ENCODE data around the gene LRRC32. TPM values are rescaled to one million over a fixed set of nuclear protein-coding genes. Genes with fewer than 3 reads are reported as not detected.

The LRRC32 gene
- total RNA-seq, 1 experiment from 2014 or later: 0.15 TPM

GRCh38 chr11:76704171-76704948 is 33.8 kb upstream of the LRRC32 start:
- CTCF ChIA-PET: no interaction called here
- no peaks in the 10 kb centered on the region for H3K36me3 ChIP-seq (ENCODE audit: control insufficient read depth, insufficient read depth, low read length)
- in situ Hi-C loops (cut with HindIII; ENCODE audit: low pct_unique_long_range_greater_than_20kb, low sequenced_read_pairs): no loop called here

DNA sequence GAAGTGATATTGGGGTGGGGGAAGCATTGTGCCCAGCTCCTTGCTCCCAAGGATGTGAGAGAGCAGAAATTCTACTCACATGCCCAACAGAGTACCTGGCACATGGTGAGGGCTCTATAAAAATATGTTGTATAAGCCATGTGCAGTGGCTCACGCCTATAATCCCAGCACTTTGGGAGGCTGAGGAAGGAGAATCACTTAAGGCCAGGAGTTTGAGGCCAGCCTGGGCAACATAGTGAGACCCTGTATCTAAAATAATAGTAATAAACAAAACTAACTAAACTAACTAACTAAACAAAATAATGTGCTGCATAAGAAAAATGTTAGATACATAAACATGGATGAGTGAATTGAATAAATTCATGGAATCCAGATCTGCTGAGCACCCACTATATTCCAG is 33.2 kb upstream of the LRRC32 start:
- in situ Hi-C loops (cut with HindIII; ENCODE audit: low pct_unique_long_range_greater_than_20kb, low sequenced_read_pairs): no loop called here
- ChIA-PET POLR2A (no interaction called here), CTCF (no interaction called here)
- Histone ChIP-seq H3K36me3 (ENCODE audit: control insufficient read depth, insufficient read depth, low read length) (no peaks in the 10 kb centered on the region), H3K9me3 (ENCODE audit: control insufficient read depth, insufficient read depth, low read depth, low read length) (no peaks in the 10 kb centered on the region), H3K27ac (ENCODE audit: low read length) (no peak overlapping the region), H3K27me3 (ENCODE audit: control insufficient read depth, insufficient read depth, low read length) (no peaks in the 10 kb centered on the region), H3K4me3 (ENCODE audit: low read depth in 2 of 2, low read length in 2 of 2) (no peak overlapping the region), H3K4me1 (ENCODE audit: control insufficient read depth, insufficient read depth, low read length) (no peaks in the 10 kb centered on the region)
- no TSS peak for BruUV-seq (replicated peaks)
- TF ChIP-seq TCF7L2 (IDR thresholded peaks at IDR 0.05; ENCODE audit: low read depth, low read length): no peak
- TF ChIP-seq SIN3A (IDR thresholded peaks at IDR 0.05; ENCODE audit: borderline replicate concordance, insufficient read depth, low read depth, low read length): no peak
- no peak for TF ChIP-seq POLR2AphosphoS5 (IDR thresholded peaks at IDR 0.05; ENCODE audit: low read depth, low read length)
- TF ChIP-seq CTCF (IDR thresholded peaks at IDR 0.05): no peak
- TF ChIP-seq, protein P1, sequence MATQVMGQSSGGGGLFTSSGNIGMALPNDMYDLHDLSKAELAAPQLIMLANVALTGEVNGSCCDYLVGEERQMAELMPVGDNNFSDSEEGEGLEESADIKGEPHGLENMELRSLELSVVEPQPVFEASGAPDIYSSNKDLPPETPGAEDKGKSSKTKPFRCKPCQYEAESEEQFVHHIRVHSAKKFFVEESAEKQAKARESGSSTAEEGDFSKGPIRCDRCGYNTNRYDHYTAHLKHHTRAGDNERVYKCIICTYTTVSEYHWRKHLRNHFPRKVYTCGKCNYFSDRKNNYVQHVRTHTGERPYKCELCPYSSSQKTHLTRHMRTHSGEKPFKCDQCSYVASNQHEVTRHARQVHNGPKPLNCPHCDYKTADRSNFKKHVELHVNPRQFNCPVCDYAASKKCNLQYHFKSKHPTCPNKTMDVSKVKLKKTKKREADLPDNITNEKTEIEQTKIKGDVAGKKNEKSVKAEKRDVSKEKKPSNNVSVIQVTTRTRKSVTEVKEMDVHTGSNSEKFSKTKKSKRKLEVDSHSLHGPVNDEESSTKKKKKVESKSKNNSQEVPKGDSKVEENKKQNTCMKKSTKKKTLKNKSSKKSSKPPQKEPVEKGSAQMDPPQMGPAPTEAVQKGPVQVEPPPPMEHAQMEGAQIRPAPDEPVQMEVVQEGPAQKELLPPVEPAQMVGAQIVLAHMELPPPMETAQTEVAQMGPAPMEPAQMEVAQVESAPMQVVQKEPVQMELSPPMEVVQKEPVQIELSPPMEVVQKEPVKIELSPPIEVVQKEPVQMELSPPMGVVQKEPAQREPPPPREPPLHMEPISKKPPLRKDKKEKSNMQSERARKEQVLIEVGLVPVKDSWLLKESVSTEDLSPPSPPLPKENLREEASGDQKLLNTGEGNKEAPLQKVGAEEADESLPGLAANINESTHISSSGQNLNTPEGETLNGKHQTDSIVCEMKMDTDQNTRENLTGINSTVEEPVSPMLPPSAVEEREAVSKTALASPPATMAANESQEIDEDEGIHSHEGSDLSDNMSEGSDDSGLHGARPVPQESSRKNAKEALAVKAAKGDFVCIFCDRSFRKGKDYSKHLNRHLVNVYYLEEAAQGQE (IDR thresholded peaks at IDR 0.05; ENCODE audit: insufficient read depth in 1 of 2, low read depth in 2 of 2, low read length in 1 of 2): no peak
- no peak for DNase-seq (ENCODE audit: low read depth, low spot score)
- intact Hi-C loops (cut with micrococcal nuclease; ENCODE audit: unreplicated experiment): no loop called here
- no peak for ATAC-seq

More at GRCh38 chr11:76704171-76704948, 33.8 kb upstream of the LRRC32 start:
- BruUV-seq (replicated peaks): no TSS peak
- H3K9me3 ChIP-seq (ENCODE audit: control insufficient read depth, insufficient read depth, low read depth, low read length): no peaks in the 10 kb centered on the region
- ATAC-seq (no peak), DNase-seq (ENCODE audit: low read depth, low spot score) (no peak)
- POLR2A ChIA-PET: no interaction called here
- no peak overlapping the region for H3K27ac ChIP-seq (ENCODE audit: low read length)
- H3K4me1 ChIP-seq (ENCODE audit: control insufficient read depth, insufficient read depth, low read length): no peaks in the 10 kb centered on the region
- no peak for TF ChIP-seq CTCF (IDR thresholded peaks at IDR 0.05)
- TF ChIP-seq POLR2AphosphoS5 (IDR thresholded peaks at IDR 0.05; ENCODE audit: low read depth, low read length): no peak
- no peak for TF ChIP-seq SIN3A (IDR thresholded peaks at IDR 0.05; ENCODE audit: borderline replicate concordance, insufficient read depth, low read depth, low read length)
- TF ChIP-seq TCF7L2 (IDR thresholded peaks at IDR 0.05; ENCODE audit: low read depth, low read length): no peak
- TF ChIP-seq, protein P1 (IDR thresholded peaks at IDR 0.05; ENCODE audit: insufficient read depth in 1 of 2, low read depth in 2 of 2, low read length in 1 of 2): no peak
- no peaks in the 10 kb centered on the region for H3K27me3 ChIP-seq (ENCODE audit: control insufficient read depth, insufficient read depth, low read length)
- intact Hi-C loops (cut with micrococcal nuclease; ENCODE audit: unreplicated experiment): no loop called here
- no peak overlapping the region for H3K4me3 ChIP-seq (ENCODE audit: low read depth in 2 of 2, low read length in 2 of 2)

All from Panc1 (cell line).